CD4-positive, alpha-beta T cell treated with Interleukin-17A for 1 hour (primary cell): ENCODE measurements around the gene ASS1.

Experiments
- DNase-seq: peaks from one replicate; pipeline ENCODE4 v3.0.0-alpha.2; 2020

ASS1 gene

DNA sequence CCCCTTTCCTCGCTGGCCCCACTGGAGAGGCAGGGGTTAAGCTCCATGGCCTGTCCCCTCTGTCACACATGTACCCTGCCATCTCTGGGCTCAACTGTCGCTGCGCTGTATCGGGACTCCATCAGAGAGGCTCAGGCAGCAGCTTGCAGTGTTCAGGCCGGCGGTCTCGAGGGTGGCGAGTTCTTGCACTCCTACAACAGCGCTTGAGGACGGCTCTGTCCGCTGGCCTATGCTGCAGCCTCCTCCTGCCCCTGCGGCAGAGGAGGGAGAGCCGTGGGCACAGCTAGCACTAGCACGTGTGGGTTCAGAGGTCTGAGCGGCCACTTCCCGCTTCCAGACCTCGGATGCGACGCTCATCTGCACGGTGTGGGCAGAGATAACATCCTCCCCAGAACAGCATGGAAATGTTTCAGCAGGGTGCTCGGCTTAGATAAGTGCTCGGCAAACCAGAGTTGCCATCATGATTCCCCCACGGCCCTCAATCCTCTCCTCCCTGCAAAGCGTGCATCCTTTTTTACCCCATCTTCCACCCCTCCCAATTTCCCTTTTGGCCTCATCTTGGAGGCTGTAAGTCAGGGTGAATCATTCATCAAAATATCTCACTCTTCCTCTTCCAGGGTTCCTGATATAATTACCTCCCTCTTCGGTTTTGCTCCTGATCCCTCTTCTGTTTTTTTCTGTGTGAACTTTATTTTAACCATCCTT lies 92.7 kb downstream of the ASS1 start:
- DNase-seq, result no peak

DNA sequence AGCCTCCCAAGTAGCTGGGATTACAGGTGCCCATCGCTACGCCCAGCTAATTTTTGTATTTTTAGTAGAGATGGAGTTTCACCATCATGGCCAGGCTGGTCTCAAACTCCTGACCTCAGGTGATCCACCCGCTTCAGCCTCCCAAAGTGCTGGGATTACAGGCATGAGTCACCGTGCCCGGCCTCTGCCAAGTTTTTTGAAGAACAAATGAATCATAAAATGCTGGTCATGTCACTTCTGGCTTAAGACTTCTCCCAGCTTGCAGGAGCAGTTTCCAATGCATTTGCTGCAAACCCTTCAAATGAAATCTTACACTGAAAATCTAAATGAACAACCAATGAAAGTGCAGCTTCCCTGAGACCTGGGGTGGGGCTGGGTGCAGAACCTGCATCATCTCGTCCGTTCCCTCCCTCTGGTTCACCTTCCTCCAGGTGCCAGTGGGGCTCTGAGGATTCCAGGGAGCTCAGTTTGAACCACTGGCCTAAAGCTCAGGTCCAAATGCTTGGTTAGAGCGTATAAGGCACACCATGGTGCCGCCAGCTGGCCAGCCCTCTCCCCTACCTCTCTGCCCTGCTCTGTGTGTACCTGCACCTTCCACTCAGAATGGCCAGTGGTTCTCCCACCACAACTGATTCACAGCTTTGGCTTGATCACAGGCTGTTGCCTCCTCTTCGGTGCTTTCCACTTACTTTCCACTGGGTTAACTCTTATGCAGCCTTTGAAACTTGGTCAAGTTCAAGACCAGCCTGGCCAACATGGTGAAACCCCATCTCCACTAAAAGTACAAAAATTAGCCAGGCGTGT lies 94.9 kb downstream of the ASS1 start:
- no peak for DNase-seq

- DNase-seq, result no peak
These were observed 96.8 kb downstream of the ASS1 start for GRCh38 chr9:130541533-130541932.

- DNase-seq, result no peak
These were observed 97.3 kb downstream of the ASS1 start for GRCh38 chr9:130542038-130542437.

- no peak for DNase-seq
These were observed 97.9 kb downstream of the ASS1 start for GRCh38 chr9:130542457-130543228.

- DNase-seq, result no peak
These were observed 98.6 kb downstream of the ASS1 start for GRCh38 chr9:130543368-130543767.

DNA sequence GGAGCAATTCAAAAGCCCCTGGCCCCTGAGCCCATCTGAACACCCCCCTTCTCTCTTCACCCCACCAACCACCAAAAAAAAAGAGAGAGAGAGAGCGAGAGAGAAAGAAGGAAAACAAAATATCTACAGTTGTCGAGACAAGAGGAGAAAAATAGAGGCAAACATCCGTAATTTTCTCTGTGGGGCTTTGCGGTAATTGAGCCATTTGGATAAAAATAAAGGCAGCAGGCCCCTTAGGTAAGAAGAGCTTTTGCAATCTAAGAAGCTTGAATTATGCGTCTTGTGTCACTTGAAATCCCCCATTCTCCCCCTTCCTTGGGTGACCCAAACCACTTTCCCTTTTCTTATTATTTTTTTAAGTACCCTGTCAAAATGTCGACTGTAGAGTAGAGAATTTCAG lies 99.1 kb downstream of the ASS1 start:
- no peak for DNase-seq

DNA sequence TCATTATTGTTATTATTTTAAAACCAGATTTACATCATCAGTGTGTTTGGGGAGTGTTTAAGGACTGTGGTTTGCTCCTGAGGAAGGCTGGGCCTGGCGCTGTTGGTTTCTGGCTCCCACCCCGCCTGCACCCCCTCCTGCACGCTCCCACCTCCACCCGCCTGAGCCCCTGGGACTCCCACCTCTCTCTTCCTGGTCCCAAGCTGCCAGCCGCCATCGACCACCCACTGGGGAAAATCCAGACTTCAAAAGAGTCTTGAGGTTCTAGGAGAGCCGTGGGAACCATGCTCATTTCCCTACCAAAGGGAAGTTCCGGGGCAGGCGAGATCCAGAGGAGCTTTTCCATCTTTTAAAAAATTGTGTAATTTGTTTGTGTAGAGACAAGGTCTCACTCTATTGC lies 99.6 kb downstream of the ASS1 start:
- no peak for DNase-seq

DNA sequence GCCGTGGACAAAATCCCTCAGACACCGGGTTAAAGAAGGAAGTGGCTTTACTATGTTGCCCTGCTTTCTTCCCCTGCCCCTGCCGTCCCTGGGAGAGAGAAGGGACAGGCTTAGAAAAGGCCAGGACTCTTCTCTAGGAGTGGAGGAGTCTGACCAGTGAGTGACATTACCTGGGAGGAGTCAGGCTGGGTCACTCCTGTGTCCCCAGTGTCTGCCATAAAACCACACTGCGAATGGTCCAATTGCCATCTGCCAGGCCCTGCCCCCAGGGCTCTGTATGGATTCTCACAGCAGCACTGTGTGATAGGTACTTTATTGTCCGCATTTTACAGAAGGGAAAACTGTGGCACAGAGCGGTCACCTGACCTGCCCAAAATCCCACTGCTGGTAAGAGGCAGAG lies 103.3 kb downstream of the ASS1 start:
- no peak for DNase-seq

- no peak for DNase-seq
These were observed 104.5 kb downstream of the ASS1 start for GRCh38 chr9:130549093-130549735.
